Measurements from ENCODE around the gene IL20.

Gene IL20

GRCh38 chr1:206832352-206832880, 33.0 kb upstream of the IL20 start:
- Histone ChIP-seq H3K36me3 (ENCODE audit: control insufficient read depth in 1 of 2, insufficient read depth in 2 of 2, low read depth in 1 of 2, low read length in 2 of 2) (no peaks in the 10 kb centered on the region), H3K27ac (ENCODE audit: low read length, poor library complexity, severe bottlenecking) (no peak overlapping the region), H3K9me3 (ENCODE audit: control insufficient read depth, low read length) (no peaks in the 10 kb centered on the region), H3K4ac (ENCODE audit: low read depth in 1 of 2, low read length in 2 of 2) (peak overlapping the region in 1 of 2 experiments; percentile 76), H3K23ac (ENCODE audit: low read length in 2 of 2) (no peak overlapping the region), H3K4me3 (ENCODE audit: insufficient read depth in 1 of 2, low read depth in 1 of 2, low read length in 2 of 2) (no peak overlapping the region), H2BK5ac (ENCODE audit: low read depth, low read length, poor library complexity, severe bottlenecking) (no peak overlapping the region), H4K91ac (ENCODE audit: low read length) (no peak overlapping the region), H2BK120ac (ENCODE audit: low read depth, low read length) (no peak overlapping the region), H2AK5ac (ENCODE audit: low read length, severe bottlenecking) (no peak overlapping the region), H3K4me2 (ENCODE audit: low read length, poor library complexity, severe bottlenecking) (no peak overlapping the region), H3K4me1 (ENCODE audit: control insufficient read depth, insufficient read depth, low read depth, low read length) (no peaks in the 10 kb centered on the region), H3K79me1 (replicated peaks; ENCODE audit: low read length, poor library complexity, severe bottlenecking) (no peaks in the 10 kb centered on the region), H2BK15ac (ENCODE audit: low read depth, poor library complexity, severe bottlenecking) (no peak overlapping the region), H3K9ac (ENCODE audit: low read length) (no peak overlapping the region), H3K14ac (ENCODE audit: low read length in 2 of 2) (no peak overlapping the region), H2BK12ac (ENCODE audit: low read length in 2 of 2) (no peak overlapping the region), H3K18ac (ENCODE audit: low read depth in 1 of 2, low read length in 2 of 2) (peak overlapping the region in 1 of 2 experiments; percentile 28), H2AFZ (ENCODE audit: low read depth, low read length) (no peak overlapping the region), H4K8ac (ENCODE audit: low read length) (no peak overlapping the region), H3K27me3 (ENCODE audit: control insufficient read depth in 1 of 2, insufficient read depth in 1 of 2, low read length in 2 of 2) (peaks cover 13 to 33% of the 10 kb centered on the region in 2 experiments)
- no peak for DNase-seq
- WGBS = 62% methylated on average over 1 of the region's 2 CpGs

- no peak overlapping the region for H2BK12ac ChIP-seq (ENCODE audit: low read length in 2 of 2)
- H3K9me3 ChIP-seq (ENCODE audit: control insufficient read depth, low read length) = no peaks in the 10 kb centered on the region
- no peak overlapping the region for H3K4me2 ChIP-seq (ENCODE audit: low read length, poor library complexity, severe bottlenecking)
- no peak overlapping the region for H3K9ac ChIP-seq (ENCODE audit: low read length)
- no peaks in the 10 kb centered on the region for H3K36me3 ChIP-seq (ENCODE audit: control insufficient read depth in 1 of 2, insufficient read depth in 2 of 2, low read depth in 1 of 2, low read length in 2 of 2)
- no peak overlapping the region for H2BK15ac ChIP-seq (ENCODE audit: low read depth, poor library complexity, severe bottlenecking)
- no peak overlapping the region for H3K18ac ChIP-seq (ENCODE audit: low read depth in 1 of 2, low read length in 2 of 2)
- no peak for DNase-seq
- H3K27me3 ChIP-seq (ENCODE audit: control insufficient read depth in 1 of 2, insufficient read depth in 1 of 2, low read length in 2 of 2) = peaks cover 13 to 34% of the 10 kb centered on the region in 2 experiments
- H3K79me1 ChIP-seq (replicated peaks; ENCODE audit: low read length, poor library complexity, severe bottlenecking) = no peaks in the 10 kb centered on the region
- H3K23ac ChIP-seq (ENCODE audit: low read length in 2 of 2) = no peak overlapping the region
- H3K27ac ChIP-seq (ENCODE audit: low read length, poor library complexity, severe bottlenecking) = no peak overlapping the region
- 69% methylated on average over 1 of the region's 2 CpGs for WGBS
- H3K4me3 ChIP-seq (ENCODE audit: insufficient read depth in 1 of 2, low read depth in 1 of 2, low read length in 2 of 2) = no peak overlapping the region
- H2AK5ac ChIP-seq (ENCODE audit: low read length, severe bottlenecking) = no peak overlapping the region
- H3K14ac ChIP-seq (ENCODE audit: low read length in 2 of 2) = no peak overlapping the region
- H2AFZ ChIP-seq (ENCODE audit: low read depth, low read length) = no peak overlapping the region
- H3K4ac ChIP-seq (ENCODE audit: low read depth in 1 of 2, low read length in 2 of 2) = no peak overlapping the region
- no peak overlapping the region for H2BK5ac ChIP-seq (ENCODE audit: low read depth, low read length, poor library complexity, severe bottlenecking)
- no peak overlapping the region for H4K91ac ChIP-seq (ENCODE audit: low read length)
- no peak overlapping the region for H2BK120ac ChIP-seq (ENCODE audit: low read depth, low read length)
- H4K8ac ChIP-seq (ENCODE audit: low read length) = no peak overlapping the region
- no peaks in the 10 kb centered on the region for H3K4me1 ChIP-seq (ENCODE audit: control insufficient read depth, insufficient read depth, low read depth, low read length)
Measured at GRCh38 chr1:206833106-206833680, 32.2 kb upstream of the IL20 start.

GRCh38 chr1:206833801-206834200, 31.6 kb upstream of the IL20 start:
- H3K4me1 ChIP-seq (ENCODE audit: control insufficient read depth, insufficient read depth, low read depth, low read length) = no peaks in the 10 kb centered on the region
- no peak overlapping the region for H2AK5ac ChIP-seq (ENCODE audit: low read length, severe bottlenecking)
- H2BK5ac ChIP-seq (ENCODE audit: low read depth, low read length, poor library complexity, severe bottlenecking) = no peak overlapping the region
- no peak overlapping the region for H3K9ac ChIP-seq (ENCODE audit: low read length)
- no peaks in the 10 kb centered on the region for H3K79me1 ChIP-seq (replicated peaks; ENCODE audit: low read length, poor library complexity, severe bottlenecking)
- H3K27me3 ChIP-seq (ENCODE audit: control insufficient read depth in 1 of 2, insufficient read depth in 1 of 2, low read length in 2 of 2) = peaks cover 13 to 34% of the 10 kb centered on the region in 2 experiments
- H4K8ac ChIP-seq (ENCODE audit: low read length) = peak overlapping the region; percentile 66
- H2AFZ ChIP-seq (ENCODE audit: low read depth, low read length) = no peak overlapping the region
- H3K14ac ChIP-seq (ENCODE audit: low read length in 2 of 2) = no peak overlapping the region
- no peak overlapping the region for H4K91ac ChIP-seq (ENCODE audit: low read length)
- no peak for DNase-seq
- H3K27ac ChIP-seq (ENCODE audit: low read length, poor library complexity, severe bottlenecking) = no peak overlapping the region
- H3K18ac ChIP-seq (ENCODE audit: low read depth in 1 of 2, low read length in 2 of 2) = peak overlapping the region in 1 of 2 experiments; percentile 46
- no peak overlapping the region for H2BK15ac ChIP-seq (ENCODE audit: low read depth, poor library complexity, severe bottlenecking)
- H3K36me3 ChIP-seq (ENCODE audit: control insufficient read depth in 1 of 2, insufficient read depth in 2 of 2, low read depth in 1 of 2, low read length in 2 of 2) = no peaks in the 10 kb centered on the region
- H2BK120ac ChIP-seq (ENCODE audit: low read depth, low read length) = no peak overlapping the region
- H3K4me3 ChIP-seq (ENCODE audit: insufficient read depth in 1 of 2, low read depth in 1 of 2, low read length in 2 of 2) = no peak overlapping the region
- H3K9me3 ChIP-seq (ENCODE audit: control insufficient read depth, low read length) = no peaks in the 10 kb centered on the region
- H3K4ac ChIP-seq (ENCODE audit: low read depth in 1 of 2, low read length in 2 of 2) = peak overlapping the region in 1 of 2 experiments; percentile 2
- 75% methylated on average over 2 of the region's 2 CpGs for WGBS
- peak overlapping the region in 1 of 2 experiments; percentile 53 for H3K23ac ChIP-seq (ENCODE audit: low read length in 2 of 2)
- no peak overlapping the region for H2BK12ac ChIP-seq (ENCODE audit: low read length in 2 of 2)
- no peak overlapping the region for H3K4me2 ChIP-seq (ENCODE audit: low read length, poor library complexity, severe bottlenecking)

GRCh38 chr1:206834217-206834616, 31.2 kb upstream of the IL20 start:
- Histone ChIP-seq H2BK5ac (ENCODE audit: low read depth, low read length, poor library complexity, severe bottlenecking) (no peak overlapping the region), H3K14ac (ENCODE audit: low read length in 2 of 2) (no peak overlapping the region), H3K4me1 (ENCODE audit: control insufficient read depth, insufficient read depth, low read depth, low read length) (peaks cover 1% of the 10 kb centered on the region), H3K9me3 (ENCODE audit: control insufficient read depth, low read length) (no peaks in the 10 kb centered on the region), H3K4me3 (ENCODE audit: insufficient read depth in 1 of 2, low read depth in 1 of 2, low read length in 2 of 2) (no peak overlapping the region), H2AK5ac (ENCODE audit: low read length, severe bottlenecking) (no peak overlapping the region), H3K18ac (ENCODE audit: low read depth in 1 of 2, low read length in 2 of 2) (no peak overlapping the region), H3K4ac (ENCODE audit: low read depth in 1 of 2, low read length in 2 of 2) (no peak overlapping the region), H4K8ac (ENCODE audit: low read length) (peak overlapping the region; percentile 12), H2AFZ (ENCODE audit: low read depth, low read length) (no peak overlapping the region), H3K4me2 (ENCODE audit: low read length, poor library complexity, severe bottlenecking) (no peak overlapping the region), H3K23ac (ENCODE audit: low read length in 2 of 2) (no peak overlapping the region), H2BK12ac (ENCODE audit: low read length in 2 of 2) (no peak overlapping the region), H2BK15ac (ENCODE audit: low read depth, poor library complexity, severe bottlenecking) (no peak overlapping the region), H3K36me3 (ENCODE audit: control insufficient read depth in 1 of 2, insufficient read depth in 2 of 2, low read depth in 1 of 2, low read length in 2 of 2) (no peaks in the 10 kb centered on the region), H3K79me1 (replicated peaks; ENCODE audit: low read length, poor library complexity, severe bottlenecking) (no peaks in the 10 kb centered on the region), H3K27me3 (ENCODE audit: control insufficient read depth in 1 of 2, insufficient read depth in 1 of 2, low read length in 2 of 2) (peaks cover 15 to 34% of the 10 kb centered on the region in 2 experiments), H3K27ac (ENCODE audit: low read length, poor library complexity, severe bottlenecking) (no peak overlapping the region), H4K91ac (ENCODE audit: low read length) (no peak overlapping the region), H3K9ac (ENCODE audit: low read length) (no peak overlapping the region), H2BK120ac (ENCODE audit: low read depth, low read length) (no peak overlapping the region)
- DNase-seq = no peak
- 94% methylated on average over 6 of the region's 6 CpGs for WGBS
